Activated CD8-positive, alpha-beta memory T cell treated with anti-CD3 and anti-CD28 coated beads for 36 hours (primary cell): ENCODE results near the gene BZW2. TPM values are rescaled to one million over a fixed set of nuclear protein-coding genes. Genes with fewer than 3 reads are reported as not detected.
"Not testable (repeated sequence)": the region's sequence is repeated elsewhere in the genome, so short reads cannot be mapped to it uniquely, and the experiment has no call there.

Source experiments
- CTCF ChIA-PET: fragments of 350-600 bp; sonication (Branson Sonifier 250); formaldehyde crosslinking; loops from one replicate; lab custom pipeline; 2021; ENCODE audit warnings: antibody characterized with exemption; lab: Charles Lee
- POLR2A ChIA-PET: fragments of 350-600 bp; sonication (Branson Sonifier 250); formaldehyde crosslinking; loops from one replicate; lab custom pipeline; 2021; ENCODE audit warnings: antibody characterized with exemption; lab: Charles Lee
- total RNA-seq, 2 experiments: library from RNA; stranded (reverse); gene quantifications; one replicate each; pipeline ENCODE4 v1.2.3, GENCODE V29; 2021

Gene BZW2
- total RNA-seq, 2 experiments from 2014 or later: 146 to 147 TPM

GRCh38 chr7:16644157-16644556, 1.8 kb upstream of the BZW2 start:
- CTCF ChIA-PET: no interaction called here

GRCh38 chr7:16644636-16645592, 1.1 kb upstream of the BZW2 start:
- ChIA-PET POLR2A (interaction anchor here (1.1 kb wide), 1 partner anchor 24 kb away, joined by 5 read pairs; no protein-coding TSS in a partner anchor), CTCF (no interaction called here)

More at GRCh38 chr7:16644157-16644556, 1.8 kb upstream of the BZW2 start:
- POLR2A ChIA-PET: no interaction called here

- POLR2A ChIA-PET: interaction anchor here (0.6 to 0.8 kb wide), 2 partner anchors 26 to 226 kb away, joined by 3 read pairs; no protein-coding TSS in a partner anchor
Measured at GRCh38 chr7:16646472-16647072, 591 bp downstream of the BZW2 start.

GRCh38 chr7:16647435-16647960, 1.5 kb downstream of the BZW2 start:
- POLR2A ChIA-PET: interaction anchor here (0.6 kb wide), 1 partner anchor 28 kb away, joined by 7 read pairs; no protein-coding TSS in a partner anchor

More at GRCh38 chr7:16646472-16647072, 591 bp downstream of the BZW2 start:
- CTCF ChIA-PET: no interaction called here

GRCh38 chr7:16648551-16648950, 2.6 kb downstream of the BZW2 start:
- CTCF ChIA-PET: no interaction called here
- POLR2A ChIA-PET: no interaction called here

More at GRCh38 chr7:16647435-16647960, 1.5 kb downstream of the BZW2 start:
- CTCF ChIA-PET: no interaction called here

- POLR2A ChIA-PET: no interaction called here
- CTCF ChIA-PET: no interaction called here
Measured at GRCh38 chr7:16649196-16649595, 3.2 kb downstream of the BZW2 start.

- CTCF ChIA-PET: no interaction called here
- POLR2A ChIA-PET: no interaction called here
Measured at GRCh38 chr7:16650266-16650665, 4.3 kb downstream of the BZW2 start.

- POLR2A ChIA-PET: no interaction called here
- CTCF ChIA-PET: no interaction called here
Measured at GRCh38 chr7:16651396-16652239, 5.6 kb downstream of the BZW2 start.

GRCh38 chr7:16652240-16652583, 6.2 kb downstream of the BZW2 start:
- CTCF ChIA-PET: no interaction called here
- POLR2A ChIA-PET: no interaction called here

- POLR2A ChIA-PET: no interaction called here
- CTCF ChIA-PET: no interaction called here
Measured at GRCh38 chr7:16652888-16653287, 6.9 kb downstream of the BZW2 start.

GRCh38 chr7:16655394-16655793, 9.4 kb downstream of the BZW2 start:
- POLR2A ChIA-PET: no interaction called here

GRCh38 chr7:16656141-16656540, 10.2 kb downstream of the BZW2 start:
- ChIA-PET CTCF (no interaction called here), POLR2A (no interaction called here)

More at GRCh38 chr7:16655394-16655793, 9.4 kb downstream of the BZW2 start:
- CTCF ChIA-PET: no interaction called here

- ChIA-PET POLR2A (no interaction called here), CTCF (no interaction called here)
Measured at GRCh38 chr7:16657656-16658279, 11.8 kb downstream of the BZW2 start.

- POLR2A ChIA-PET, CTCF ChIA-PET: not testable (repeated sequence)
Measured at GRCh38 chr7:16659854-16660497, 14.0 kb downstream of the BZW2 start.

- ChIA-PET POLR2A (no interaction called here), CTCF (no interaction called here)
Measured at GRCh38 chr7:16660702-16661464, 14.9 kb downstream of the BZW2 start.

GRCh38 chr7:16661924-16662323, 15.9 kb downstream of the BZW2 start:
- CTCF ChIA-PET: no interaction called here
- POLR2A ChIA-PET: no interaction called here

- ChIA-PET CTCF (no interaction called here), POLR2A (no interaction called here)
Measured at GRCh38 chr7:16667355-16667754, 21.4 kb downstream of the BZW2 start.
